Adipose tissue (tissue), 3 donors: ENCODE measurements around the gene TLCD3A. TPM values are rescaled to one million over a fixed set of nuclear protein-coding genes. Genes with fewer than 3 reads are reported as not detected.

Experiments used
- polyA plus RNA-seq, 3 donors: library from polyadenylated mRNA; stranded (reverse); fragments of 200-250 nt; gene quantifications; one replicate each; pipeline ENCODE4 v1.2.3, GENCODE V29; 2013
- donor health status: healthy with polysubstance abuse.
- donor health status: Bipolar disorder and iron deficiency.
- donor health status: healthy.

The TLCD3A gene
- polyA plus RNA-seq, 3 donors, result 3.4 to 10.0 (median 3.8) TPM

Other genes starting within 250 kb of the TLCD3A start
- gene VPS53, start 17.8 kb upstream of the TLCD3A start, polyA plus RNA-seq, result 1 to 10 TPM; 4.9 to 9.0 (median 5.7) TPM
- 10 to 100 TPM in 1 of 3 donors, 1 to 10 TPM in 2; 6.5 to 10.4 (median 6.6) TPM for gene GEMIN4, start 19.7 kb downstream of the TLCD3A start, polyA plus RNA-seq
- gene GLOD4, start 49.7 kb downstream of the TLCD3A start, polyA plus RNA-seq, result 10 to 100 TPM; 22.4 to 33.0 (median 27.0) TPM
- gene MRM3, start 49.8 kb downstream of the TLCD3A start, polyA plus RNA-seq, result 10 to 100 TPM in 2 of 3 donors, 1 to 10 TPM in 1; 7.4 to 26.4 (median 17.0) TPM
- 10 to 100 TPM; 14.9 to 23.9 (median 15.9) TPM for gene NXN, start 247.2 kb downstream of the TLCD3A start, polyA plus RNA-seq